ENCODE measurements around the gene TMCC1. TPM values are rescaled to one million over a fixed set of nuclear protein-coding genes. Genes with fewer than 3 reads are reported as not detected.
"Not testable (repeated sequence)": the region's sequence is repeated elsewhere in the genome, so short reads cannot be mapped to it uniquely, and the experiment has no call there.

TMCC1 gene
- total RNA-seq, 2 experiments from 2014 or later, result 17.6 to 17.8 TPM

- H3K9me3 Mint-ChIP-seq (ENCODE audit: low read depth), result peaks cover 3% of the 10 kb centered on the region
- no peaks in the 10 kb centered on the region for H3K27me3 Mint-ChIP-seq
- no peak overlapping the region for H3K4me3 Mint-ChIP-seq
- H3K27ac Mint-ChIP-seq, result no peak overlapping the region
- peaks cover 9% of the 10 kb centered on the region for H3K36me3 Mint-ChIP-seq
- CTCF ChIA-PET, result no interaction called here
- no peaks in the 10 kb centered on the region for H3K4me1 Mint-ChIP-seq
- no peak for ATAC-seq
- no peak for DNase-seq
Measured at GRCh38 chr3:129773691-129774663, 119.5 kb downstream of the TMCC1 start.

GRCh38 chr3:129770604-129771003 lies 122.9 kb downstream of the TMCC1 start:
- Mint-ChIP-seq H3K36me3 (no peaks in the 10 kb centered on the region), H3K9me3 (ENCODE audit: low read depth) (no peaks in the 10 kb centered on the region), H3K4me3 (no peak overlapping the region), H3K27me3 (no peaks in the 10 kb centered on the region), H3K27ac (no peak overlapping the region), H3K4me1 (no peaks in the 10 kb centered on the region)
- DNase-seq (no peak), ATAC-seq (no peak)
- CTCF ChIA-PET, result no interaction called here

- H3K36me3 Mint-ChIP-seq, result no peaks in the 10 kb centered on the region
- DNase-seq (no peak), ATAC-seq (no peak)
- H3K27ac Mint-ChIP-seq, result no peak overlapping the region
- CTCF ChIA-PET, result no interaction called here
- H3K4me1 Mint-ChIP-seq, result no peaks in the 10 kb centered on the region
- no peak overlapping the region for H3K4me3 Mint-ChIP-seq
- no peaks in the 10 kb centered on the region for H3K9me3 Mint-ChIP-seq (ENCODE audit: low read depth)
- H3K27me3 Mint-ChIP-seq, result no peaks in the 10 kb centered on the region
Measured at GRCh38 chr3:129769616-129770015, 123.9 kb downstream of the TMCC1 start.

- H3K9me3 Mint-ChIP-seq (ENCODE audit: low read depth), result no peaks in the 10 kb centered on the region
- DNase-seq (no peak), ATAC-seq (no peak)
- H3K4me1 Mint-ChIP-seq, result no peaks in the 10 kb centered on the region
- H3K27ac Mint-ChIP-seq, result no peak overlapping the region
- no peak overlapping the region for H3K4me3 Mint-ChIP-seq
- no peaks in the 10 kb centered on the region for H3K36me3 Mint-ChIP-seq
- CTCF ChIA-PET, result no interaction called here
- H3K27me3 Mint-ChIP-seq, result no peaks in the 10 kb centered on the region
Measured at GRCh38 chr3:129768728-129769127, 124.8 kb downstream of the TMCC1 start.

GRCh38 chr3:129766135-129766534 lies 127.4 kb downstream of the TMCC1 start:
- no peak overlapping the region for H3K4me3 Mint-ChIP-seq
- no peaks in the 10 kb centered on the region for H3K9me3 Mint-ChIP-seq (ENCODE audit: low read depth)
- no peaks in the 10 kb centered on the region for H3K4me1 Mint-ChIP-seq
- H3K27me3 Mint-ChIP-seq, result no peaks in the 10 kb centered on the region
- ATAC-seq (no peak), DNase-seq (no peak)
- H3K27ac Mint-ChIP-seq, result no peak overlapping the region
- H3K36me3 Mint-ChIP-seq, result peaks cover 2% of the 10 kb centered on the region
- CTCF ChIA-PET, result no interaction called here

GRCh38 chr3:129764090-129764489 lies 129.4 kb downstream of the TMCC1 start:
- H3K36me3 Mint-ChIP-seq, result peaks cover 2% of the 10 kb centered on the region
- ATAC-seq (no peak), DNase-seq (no peak)
- no peak overlapping the region for H3K27ac Mint-ChIP-seq
- H3K9me3 Mint-ChIP-seq (ENCODE audit: low read depth), result no peaks in the 10 kb centered on the region
- H3K4me1 Mint-ChIP-seq, result peaks cover under 1% of the 10 kb centered on the region
- H3K27me3 Mint-ChIP-seq, result no peaks in the 10 kb centered on the region
- H3K4me3 Mint-ChIP-seq, result no peak overlapping the region
- CTCF ChIA-PET, result interaction anchor here (0.7 kb wide), 1 partner anchor 110 kb away, joined by 3 read pairs; no protein-coding TSS in a partner anchor

GRCh38 chr3:129758785-129759320 lies 134.7 kb downstream of the TMCC1 start:
- no peak overlapping the region for H3K27ac Mint-ChIP-seq
- CTCF ChIA-PET, result no interaction called here
- no peak overlapping the region for H3K4me3 Mint-ChIP-seq
- ATAC-seq, result no peak
- no peak for DNase-seq
- H3K4me1 Mint-ChIP-seq, result peaks cover 6% of the 10 kb centered on the region
- peaks cover 9% of the 10 kb centered on the region for H3K36me3 Mint-ChIP-seq
- no peaks in the 10 kb centered on the region for H3K9me3 Mint-ChIP-seq (ENCODE audit: low read depth)
- no peaks in the 10 kb centered on the region for H3K27me3 Mint-ChIP-seq

GRCh38 chr3:129758306-129758705 lies 135.2 kb downstream of the TMCC1 start:
- Mint-ChIP-seq H3K4me3 (no peak overlapping the region), H3K27me3 (no peaks in the 10 kb centered on the region), H3K4me1 (peaks cover 6% of the 10 kb centered on the region), H3K36me3 (peaks cover 10% of the 10 kb centered on the region), H3K27ac (no peak overlapping the region), H3K9me3 (ENCODE audit: low read depth) (no peaks in the 10 kb centered on the region)
- CTCF ChIA-PET, result no interaction called here
- DNase-seq, result no peak
- ATAC-seq, result no peak

- Mint-ChIP-seq H3K4me3 (no peak overlapping the region), H3K27ac (no peak overlapping the region), H3K27me3 (no peaks in the 10 kb centered on the region), H3K9me3 (ENCODE audit: low read depth) (peaks cover 7% of the 10 kb centered on the region), H3K4me1 (peaks cover 6% of the 10 kb centered on the region), H3K36me3 (peaks cover 20% of the 10 kb centered on the region)
- DNase-seq (no peak), ATAC-seq (no peak)
- CTCF ChIA-PET, result no interaction called here
Measured at GRCh38 chr3:129756871-129757270, 136.6 kb downstream of the TMCC1 start.

GRCh38 chr3:129751105-129751504 lies 142.4 kb downstream of the TMCC1 start:
- H3K27me3 Mint-ChIP-seq; ATAC-seq; H3K27ac Mint-ChIP-seq; DNase-seq; H3K4me3 Mint-ChIP-seq; H3K9me3 Mint-ChIP-seq (ENCODE audit: low read depth): not testable (repeated sequence)
- H3K4me1 Mint-ChIP-seq, result peaks cover 14% of the 10 kb centered on the region
- CTCF ChIA-PET, result interaction anchor here (0.7 kb wide), 1 partner anchor 130 kb away, joined by 3 read pairs; no protein-coding TSS in a partner anchor
- H3K36me3 Mint-ChIP-seq, result peaks cover 17% of the 10 kb centered on the region

- peaks cover 16% of the 10 kb centered on the region for H3K36me3 Mint-ChIP-seq
- DNase-seq, result no peak
- H3K4me1 Mint-ChIP-seq, result peaks cover 14% of the 10 kb centered on the region
- CTCF ChIA-PET, result no interaction called here
- no peak for ATAC-seq
- no peak overlapping the region for H3K27ac Mint-ChIP-seq
- H3K9me3 Mint-ChIP-seq (ENCODE audit: low read depth), result peaks cover 7% of the 10 kb centered on the region
- H3K4me3 Mint-ChIP-seq, result no peak overlapping the region
- H3K27me3 Mint-ChIP-seq, result no peaks in the 10 kb centered on the region
Measured at GRCh38 chr3:129749692-129750091, 143.8 kb downstream of the TMCC1 start.

- CTCF ChIA-PET, result no interaction called here
- H3K4me3 Mint-ChIP-seq, result no peak overlapping the region
Measured at GRCh38 chr3:129747992-129748391, 145.5 kb downstream of the TMCC1 start.

GRCh38 chr3:129747136-129747535 lies 146.4 kb downstream of the TMCC1 start:
- Mint-ChIP-seq H3K4me1 (peaks cover 14% of the 10 kb centered on the region), H3K9me3 (ENCODE audit: low read depth) (no peaks in the 10 kb centered on the region), H3K4me3 (no peak overlapping the region), H3K36me3 (peaks cover 2% of the 10 kb centered on the region), H3K27me3 (no peaks in the 10 kb centered on the region), H3K27ac (no peak overlapping the region)
- ATAC-seq (no peak), DNase-seq (no peak)
- CTCF ChIA-PET, result no interaction called here

More at GRCh38 chr3:129747992-129748391, 145.5 kb downstream of the TMCC1 start:
- ATAC-seq (peak; percentile 57), DNase-seq (no peak)
- Mint-ChIP-seq H3K27me3 (no peaks in the 10 kb centered on the region), H3K27ac (no peak overlapping the region), H3K4me1 (peaks cover 14% of the 10 kb centered on the region), H3K9me3 (ENCODE audit: low read depth) (peaks cover 4% of the 10 kb centered on the region), H3K36me3 (peaks cover 8% of the 10 kb centered on the region)

GRCh38 chr3:129746629-129747028 lies 146.9 kb downstream of the TMCC1 start:
- ATAC-seq (no peak), DNase-seq (no peak)
- Mint-ChIP-seq H3K27me3 (no peaks in the 10 kb centered on the region), H3K36me3 (no peaks in the 10 kb centered on the region), H3K9me3 (ENCODE audit: low read depth) (no peaks in the 10 kb centered on the region), H3K4me3 (no peak overlapping the region), H3K27ac (no peak overlapping the region), H3K4me1 (peaks cover 14% of the 10 kb centered on the region)
- CTCF ChIA-PET, result no interaction called here

Measured in activated CD8-positive, alpha-beta memory T cell treated with anti-CD3 and anti-CD28 coated beads, Interleukin-2, amount 10 ng/mL, durations not matched to agents 7 days and 5 days (primary cell).